ENCODE measurements around the gene NDUFC1. TPM values are rescaled to one million over a fixed set of nuclear protein-coding genes. Genes with fewer than 3 reads are reported as not detected.
"Not testable (repeated sequence)": the region's sequence is repeated elsewhere in the genome, so short reads cannot be mapped to it uniquely, and the experiment has no call there.

Gene NDUFC1
- 59.8 TPM for total RNA-seq

DNA sequence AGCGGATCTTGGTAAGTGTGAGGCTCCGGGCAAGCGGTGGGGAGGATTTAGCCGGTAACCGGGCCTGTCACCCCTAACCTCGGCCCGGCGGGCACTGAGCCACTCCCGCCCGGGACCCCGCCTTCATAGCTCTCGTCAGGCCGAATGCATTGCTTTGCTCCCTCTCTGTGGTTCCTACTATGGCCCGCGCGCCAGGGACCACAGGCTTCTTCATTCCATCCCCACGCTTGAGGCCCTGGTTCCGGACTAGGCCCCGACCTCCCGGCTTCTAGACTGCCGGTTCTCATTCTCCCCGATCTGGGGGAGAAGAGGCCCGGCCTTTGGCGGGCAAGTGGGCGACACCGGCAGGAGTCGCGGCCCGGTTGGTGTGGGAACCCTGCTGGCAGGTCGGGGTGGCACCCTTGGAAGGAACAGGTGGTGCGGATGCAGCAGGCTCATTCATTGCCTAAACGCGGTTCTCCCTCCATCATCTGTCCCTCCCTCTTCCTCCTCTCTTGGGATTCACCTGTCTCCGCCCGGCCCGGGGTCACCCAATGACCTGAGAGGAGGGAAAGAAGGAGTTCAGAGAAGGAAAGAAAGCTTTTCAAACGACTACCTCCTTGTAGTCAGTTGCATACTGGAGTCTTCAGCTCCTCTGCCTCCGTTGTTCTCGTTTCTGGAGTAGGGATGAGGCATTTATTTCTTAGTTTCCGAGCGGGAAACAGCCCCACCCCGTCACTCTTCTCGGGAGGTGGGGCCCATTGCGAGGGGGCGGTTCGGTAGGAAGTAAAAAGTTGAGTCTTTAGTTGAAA, at the start of gene NDUFC1:
Gene NDUFC1 (minus strand): TSS at position 657 of the 791 bp plus-strand sequence. CDS start 6,679 bp downstream, outside the sequence.
- peak; percentile 53 for DNase-seq (ENCODE audit: low spot score)

DNA sequence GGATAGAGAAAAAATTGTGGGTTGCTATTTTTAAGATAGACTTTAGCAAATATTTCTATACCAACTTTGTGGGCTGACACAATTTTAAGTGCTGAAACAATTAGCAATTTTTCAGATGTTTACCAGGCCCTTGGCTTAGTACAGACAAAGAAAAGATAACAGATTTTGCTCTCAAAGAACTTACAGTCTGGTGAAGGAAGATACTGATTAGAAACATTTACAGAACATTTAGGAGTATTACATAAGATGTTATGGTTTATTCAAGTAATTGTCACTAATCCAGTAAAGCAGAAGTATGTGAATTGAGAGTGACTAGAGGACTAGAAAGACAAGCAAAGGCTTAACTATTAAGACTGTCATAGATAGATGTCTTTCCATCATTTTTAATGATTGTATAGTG, 35.3 kb upstream of the NDUFC1 start:
- DNase-seq (ENCODE audit: low spot score), result no peak

DNA sequence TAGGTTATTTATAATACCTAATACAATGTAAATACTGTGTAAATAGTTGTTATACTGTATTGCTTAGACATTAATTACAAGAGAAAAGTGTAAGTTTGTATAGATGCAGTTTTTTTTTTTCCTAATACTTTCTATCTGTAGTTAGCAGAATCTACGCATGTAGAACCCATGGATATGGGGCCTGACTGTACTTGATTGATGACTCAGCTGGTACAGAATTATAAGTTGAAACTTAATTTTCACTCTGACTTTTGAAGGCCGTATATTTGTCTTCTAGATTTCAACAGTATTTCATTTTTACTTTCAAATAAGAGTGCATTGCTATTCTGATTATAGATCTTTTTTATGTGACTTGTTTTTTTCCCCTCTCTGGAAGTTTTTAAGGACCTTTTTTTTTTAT, 30.8 kb upstream of the NDUFC1 start:
- DNase-seq (ENCODE audit: low spot score), result no peak

DNA sequence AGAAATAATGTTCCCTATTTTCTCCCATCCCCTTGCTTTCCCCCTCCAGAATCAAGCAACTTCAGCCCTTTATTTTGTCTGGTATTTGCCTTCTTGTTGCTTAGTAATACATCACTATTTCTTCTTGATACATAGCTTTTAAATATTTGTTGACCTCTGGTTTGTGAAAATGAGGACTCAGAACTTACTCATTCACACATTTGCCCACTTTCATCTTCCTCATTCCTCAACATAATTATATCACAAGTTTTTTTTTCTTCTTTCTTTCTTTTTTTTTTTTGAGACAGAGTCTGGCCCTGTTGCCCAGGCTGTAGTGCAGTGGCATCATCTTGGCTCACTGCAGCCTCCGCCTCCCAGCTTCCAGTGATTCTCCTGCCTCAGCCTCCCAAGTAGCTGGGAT, 28.9 kb upstream of the NDUFC1 start:
- no peak for DNase-seq (ENCODE audit: low spot score)

GRCh38 chr4:139330283-139330682, 28.0 kb upstream of the NDUFC1 start:
- no peak for DNase-seq (ENCODE audit: low spot score)

DNA sequence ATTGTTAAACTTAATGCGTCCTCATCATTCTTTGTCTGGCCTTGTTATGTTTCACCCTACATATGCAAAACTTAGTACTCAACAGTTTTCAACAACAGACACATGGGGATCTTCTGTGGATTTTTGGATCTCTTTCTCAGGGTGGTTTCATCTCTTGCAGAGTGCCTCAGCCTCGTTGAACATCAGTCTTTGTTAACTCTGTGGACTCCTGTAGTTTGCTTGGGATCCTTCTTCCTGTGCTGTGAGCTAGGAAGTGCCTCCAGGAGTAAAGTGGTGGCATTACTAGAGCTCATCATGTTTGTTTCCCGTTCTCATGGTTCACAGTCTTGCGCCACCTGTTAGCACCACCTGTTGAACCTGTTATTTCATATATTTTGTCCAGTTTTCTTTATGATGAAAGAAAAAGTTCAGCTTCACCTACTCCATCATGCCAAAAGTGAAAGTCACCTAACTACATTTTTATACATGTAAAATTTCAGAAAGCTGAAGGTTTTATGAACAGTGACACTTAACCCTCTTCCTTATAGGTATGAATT, 27.5 kb upstream of the NDUFC1 start:
- no peak for DNase-seq (ENCODE audit: low spot score)

- DNase-seq (ENCODE audit: low spot score), result no peak
Observed at GRCh38 chr4:139324620-139325019, 22.3 kb upstream of the NDUFC1 start.

DNA sequence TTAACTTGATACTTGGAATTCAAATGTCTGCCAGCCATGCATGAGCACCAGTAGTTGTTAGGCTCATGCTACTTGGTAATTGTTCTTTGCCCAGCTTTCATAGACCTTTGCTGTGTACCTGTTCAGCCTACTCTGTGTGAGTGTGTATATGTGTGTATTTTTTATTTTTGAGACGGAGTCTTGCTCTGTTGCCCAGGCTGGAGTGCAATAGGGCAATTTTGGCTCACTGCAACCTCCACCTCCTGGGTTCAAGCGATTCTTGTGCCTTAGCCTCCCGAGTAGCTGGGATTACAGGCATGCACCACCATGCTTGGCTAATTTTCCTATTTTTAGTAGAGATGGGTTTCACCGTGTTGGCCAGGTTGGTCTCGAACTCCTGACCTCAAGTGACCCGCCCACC, 20.3 kb upstream of the NDUFC1 start:
- not testable (repeated sequence) for DNase-seq (ENCODE audit: low spot score)

DNA sequence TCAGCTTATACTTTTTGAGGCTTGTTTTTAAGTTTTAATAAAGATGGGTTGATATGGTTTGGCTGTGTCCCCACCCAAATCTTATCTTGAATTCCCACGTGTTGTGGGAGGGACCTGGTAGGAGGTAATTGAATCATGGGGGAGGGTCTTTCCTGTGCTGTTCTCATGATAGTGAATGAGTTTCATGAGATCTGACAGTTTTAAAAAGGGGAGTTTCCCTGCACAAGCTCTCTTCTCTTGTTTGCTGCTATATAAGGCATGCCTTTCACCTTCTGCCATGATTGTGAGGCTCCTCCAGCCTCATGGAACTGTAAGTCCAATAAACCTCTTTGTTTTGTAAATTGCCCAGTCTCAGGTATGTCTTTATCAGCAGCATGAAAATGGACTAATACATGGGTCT, 19.8 kb upstream of the NDUFC1 start:
- DNase-seq (ENCODE audit: low spot score), result not testable (repeated sequence)

DNA sequence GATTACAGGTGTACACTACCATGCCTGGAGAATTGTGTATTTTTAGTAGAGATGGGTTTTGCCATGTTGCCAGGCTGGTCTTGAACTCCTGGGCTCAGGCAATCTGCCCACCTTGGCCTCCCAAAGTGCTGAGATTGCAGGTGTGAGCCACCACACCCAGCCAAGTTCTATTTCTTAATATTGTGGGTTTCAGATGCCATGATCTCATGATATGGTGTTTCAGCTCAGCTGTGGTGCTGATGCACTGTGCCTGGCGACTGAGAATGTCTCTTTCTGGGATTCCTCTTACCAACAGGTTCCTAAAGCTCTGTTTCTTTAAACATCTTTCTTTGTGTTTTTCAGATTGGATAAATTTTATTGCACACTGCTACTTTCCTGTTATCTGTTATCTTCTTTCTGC, 17.3 kb upstream of the NDUFC1 start:
- no peak for DNase-seq (ENCODE audit: low spot score)

DNA sequence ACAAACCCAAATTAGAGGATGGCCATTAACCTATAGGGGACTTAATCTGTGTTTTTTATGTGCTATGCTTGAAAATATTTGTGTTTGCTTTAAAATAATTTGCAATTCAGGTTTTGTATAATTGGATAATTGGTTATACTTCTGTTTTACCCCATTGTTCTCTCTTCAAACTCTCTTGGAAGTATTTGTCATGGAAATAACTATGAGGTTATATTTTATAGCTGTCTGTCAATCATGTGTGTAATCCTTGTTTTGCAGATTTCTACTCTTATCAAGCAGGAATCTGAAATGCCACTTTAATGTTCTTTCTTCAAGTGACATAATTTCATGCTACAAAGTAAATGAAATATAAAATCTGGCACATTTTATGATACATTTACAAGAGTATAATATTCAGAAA, 15.4 kb upstream of the NDUFC1 start:
- DNase-seq (ENCODE audit: low spot score), result no peak

DNA sequence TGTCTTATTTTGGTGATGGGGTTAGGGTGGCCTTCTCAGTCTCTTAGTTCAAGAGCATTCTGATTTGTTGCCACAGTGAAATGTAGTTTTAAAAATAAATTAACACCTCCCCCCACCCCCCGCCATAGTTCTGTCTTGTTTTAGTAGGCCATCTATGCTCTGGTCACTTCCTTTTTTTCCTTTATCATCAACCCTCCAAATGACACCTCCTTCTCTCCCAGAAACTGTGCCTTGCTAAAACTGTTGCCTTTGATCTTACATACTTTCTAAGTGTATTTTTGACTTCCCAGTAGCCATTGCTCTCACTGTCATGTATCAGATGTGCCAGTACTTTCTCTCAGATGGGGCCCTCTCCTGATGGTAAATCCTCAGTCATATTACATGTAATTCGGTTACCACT, 14.5 kb upstream of the NDUFC1 start:
- DNase-seq (ENCODE audit: low spot score), result no peak

DNA sequence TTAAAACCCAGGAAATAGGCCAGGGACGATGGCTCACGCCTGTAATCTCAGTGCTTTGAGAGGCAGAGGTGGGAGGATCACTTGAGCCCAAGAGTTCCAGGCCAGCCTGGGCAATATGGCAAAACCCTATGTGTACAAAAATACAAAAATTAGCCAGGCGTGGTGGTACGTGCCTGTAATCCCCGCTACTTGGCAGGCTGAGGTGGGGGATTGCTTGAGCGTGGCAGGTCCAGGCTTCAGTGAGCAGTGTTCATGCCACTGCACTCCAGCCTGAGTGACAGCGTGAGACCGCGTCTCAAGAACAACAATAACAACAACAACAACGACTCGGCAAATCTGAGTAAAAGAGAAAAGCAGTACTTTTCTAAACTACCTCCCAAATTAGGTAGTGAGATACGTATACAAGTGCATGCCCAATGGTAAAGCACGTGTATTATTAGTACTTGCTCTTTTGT, 13.0 kb upstream of the NDUFC1 start:
- no peak for DNase-seq (ENCODE audit: low spot score)

GRCh38 chr4:139314047-139314800, 11.9 kb upstream of the NDUFC1 start:
- no peak for DNase-seq (ENCODE audit: low spot score)

GRCh38 chr4:139313414-139313813, 11.1 kb upstream of the NDUFC1 start:
- not testable (repeated sequence) for DNase-seq (ENCODE audit: low spot score)

DNA sequence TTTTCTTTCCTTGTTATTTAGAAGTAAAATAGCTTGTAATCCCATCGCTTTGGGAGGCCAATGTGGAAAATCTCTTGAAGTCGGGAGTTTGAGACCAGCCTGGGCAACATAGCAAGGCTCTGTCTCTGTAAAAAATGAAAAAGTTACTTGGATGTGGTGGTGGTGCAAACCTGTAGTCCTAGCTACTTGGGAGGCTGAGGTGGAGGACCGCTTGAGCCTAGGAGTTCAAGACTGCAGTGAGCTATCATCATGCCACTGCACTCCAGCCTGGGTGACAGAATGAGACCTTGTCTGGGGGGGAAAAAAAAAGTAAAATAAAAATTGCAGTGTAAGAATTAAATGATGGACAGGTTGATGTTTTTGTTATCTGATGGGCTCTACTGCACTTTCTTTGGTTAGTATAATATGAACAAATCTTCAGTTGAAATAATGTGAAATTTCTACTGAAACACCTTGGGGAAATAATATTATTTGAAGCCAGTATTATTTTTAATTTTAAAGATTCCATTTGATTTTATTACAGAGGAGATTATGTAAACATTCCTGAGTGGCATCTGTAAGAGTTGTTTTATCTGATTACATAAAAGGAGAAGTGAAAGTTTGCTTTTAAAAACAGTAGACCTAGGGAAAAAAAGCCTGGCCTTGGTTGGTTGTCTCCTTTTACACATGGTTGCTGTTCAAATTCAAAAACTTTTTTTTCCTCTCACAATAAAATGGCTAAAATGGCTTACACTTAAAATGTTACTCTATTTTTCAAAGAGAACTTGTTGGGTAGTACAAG, 10.5 kb upstream of the NDUFC1 start:
- DNase-seq (ENCODE audit: low spot score), result no peak

DNA sequence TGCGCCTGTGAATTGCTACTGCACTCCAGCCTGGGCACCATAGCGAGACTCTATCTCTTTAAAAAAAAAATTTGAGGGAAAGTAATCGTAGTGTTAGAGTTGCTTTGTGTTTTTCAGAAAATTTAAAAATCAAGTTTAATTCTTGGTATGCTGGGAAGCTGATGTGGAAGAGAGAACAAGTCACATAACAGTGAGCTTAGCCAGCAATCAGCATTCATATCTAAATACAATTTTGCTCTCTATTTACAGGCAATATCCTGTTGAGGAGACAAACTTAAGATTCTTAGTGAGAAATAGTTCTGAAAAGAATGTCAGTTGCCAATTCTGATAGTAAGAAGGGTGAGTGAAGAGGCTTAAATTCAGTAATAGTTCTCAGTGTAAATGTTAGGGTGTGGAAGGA, 9.6 kb upstream of the NDUFC1 start:
- no peak for DNase-seq (ENCODE audit: low spot score)

GRCh38 chr4:139304920-139305319, 2.6 kb upstream of the NDUFC1 start:
- no peak for DNase-seq (ENCODE audit: low spot score)

DNA sequence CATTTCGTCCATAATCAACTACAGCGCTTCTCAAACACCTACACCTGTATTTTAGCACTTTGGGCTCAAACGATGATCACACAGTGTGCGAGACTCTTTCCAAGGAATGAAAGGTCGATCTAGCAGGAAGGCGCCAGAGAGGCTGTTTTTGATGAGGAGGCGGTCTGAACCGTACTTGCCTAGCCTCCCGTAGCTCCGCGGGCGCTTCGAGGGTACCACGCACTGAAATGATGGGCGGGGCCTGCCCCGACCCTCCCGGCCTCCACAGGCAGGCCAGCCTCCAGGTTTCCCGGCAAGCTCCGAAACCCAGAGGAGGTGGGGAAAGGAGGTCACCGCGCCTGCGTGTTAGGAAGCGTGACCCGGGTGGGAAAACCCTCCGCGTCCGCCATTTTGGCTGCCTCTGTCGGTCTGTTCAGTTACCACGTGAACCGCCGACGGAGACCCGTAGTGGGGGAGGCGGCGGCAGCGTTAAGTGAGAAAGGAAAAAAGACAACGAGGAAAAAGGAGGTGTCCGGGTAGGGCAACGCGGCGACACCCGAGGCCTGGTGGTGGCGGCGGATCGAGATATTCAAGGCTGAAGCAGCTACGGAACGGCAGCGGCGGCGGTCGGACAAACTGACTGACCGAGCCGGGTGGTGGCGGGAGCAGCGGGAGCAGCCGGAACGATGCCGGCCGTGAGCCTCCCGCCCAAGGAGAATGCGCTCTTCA, 1.0 kb downstream of the NDUFC1 start, which contains the start of gene NAA15:
Gene NAA15 (plus strand): TSS at position 393 of the 708 bp plus-strand sequence. CDS start 273 bp downstream, at position 666.
- peak; percentile 98 for DNase-seq (ENCODE audit: low spot score)

DNA sequence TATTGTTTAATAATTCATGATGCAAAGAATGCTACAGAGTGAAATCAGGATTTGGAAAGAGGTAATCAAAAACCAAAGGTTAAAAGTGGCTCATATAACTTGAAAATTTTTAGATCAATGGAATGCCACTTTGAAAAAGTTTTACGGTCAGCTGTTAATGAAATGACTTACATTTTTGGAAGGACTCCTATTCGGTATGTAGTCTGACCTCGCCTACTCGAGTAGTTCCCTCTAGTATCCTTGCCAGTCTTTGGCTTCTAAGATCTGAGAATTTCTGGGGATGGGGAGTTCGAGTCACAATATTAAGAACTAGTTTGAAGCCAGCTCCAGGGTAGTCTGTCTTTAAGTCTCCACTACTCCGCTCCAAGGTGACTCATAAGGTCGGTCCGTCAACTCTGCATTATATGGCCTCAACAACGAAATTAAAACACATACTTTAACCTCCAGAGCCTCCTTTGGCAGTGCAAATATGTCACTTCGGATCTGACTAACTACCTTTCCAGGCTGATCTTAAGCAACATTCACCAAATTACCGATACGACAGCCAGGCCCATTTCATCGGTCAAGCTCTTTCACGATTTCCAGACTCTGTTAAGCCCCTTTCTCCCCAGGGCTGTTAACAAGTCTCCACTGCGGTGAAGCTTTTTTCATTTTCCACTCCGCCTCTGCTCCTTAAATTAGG, 1.7 kb downstream of the NDUFC1 start:
- no peak for DNase-seq (ENCODE audit: low spot score)

GRCh38 chr4:139299536-139299935, 2.7 kb downstream of the NDUFC1 start:
- DNase-seq (ENCODE audit: low spot score), result no peak

Data from ureter (tissue), 1 donor.